ENCODE results near the gene RTN4R. TPM values are rescaled to one million over a fixed set of nuclear protein-coding genes. Genes with fewer than 3 reads are reported as not detected.
"Not testable (repeated sequence)": the region's sequence is repeated elsewhere in the genome, so short reads cannot be mapped to it uniquely, and the experiment has no call there.

Gene RTN4R
- total and polyA plus RNA-seq, 2 of the 4 experiments (the other 2 are of a cell fraction): 0.18 to 0.94 TPM

GRCh38 chr22:20311249-20312062 is 43.3 kb upstream of the RTN4R start:
- H3K9me3 ChIP-seq (ENCODE audit: control insufficient read depth, insufficient read depth, low read length); H3K23ac ChIP-seq (ENCODE audit: low read depth, low read length); H4K8ac ChIP-seq (ENCODE audit: low read depth in 2 of 2, low read length in 2 of 2); H3K9me1 ChIP-seq (ENCODE audit: insufficient read depth, low read length); H2BK15ac ChIP-seq (ENCODE audit: low read depth, low read length); H2AFZ ChIP-seq (replicated peaks; ENCODE audit: low read length, poor library complexity); H2AK9ac ChIP-seq (replicated peaks; ENCODE audit: low read depth, low read length, poor library complexity); in situ Hi-C loops (cut with MboI; ENCODE audit: low sequenced_read_pairs); H4K20me1 ChIP-seq (ENCODE audit: insufficient read depth, low read length); CTCF ChIA-PET; H3K4me2 ChIP-seq (ENCODE audit: low read depth, low read length); H2BK120ac ChIP-seq (ENCODE audit: low read depth, low read length); dilution Hi-C loops (cut with HindIII; ENCODE audit: low sequenced_read_pairs, unreplicated experiment); H3K4me1 ChIP-seq (ENCODE audit: control insufficient read depth, insufficient read depth, low read length); ATAC-seq (ENCODE audit: low read depth); H3K56ac ChIP-seq (ENCODE audit: extremely low read depth, insufficient read depth, low read length); DNase-seq; intact Hi-C loops (cut with micrococcal nuclease); H3K9ac ChIP-seq (ENCODE audit: low read depth, low read length); H3K27me3 ChIP-seq (ENCODE audit: control insufficient read depth, insufficient read depth, low read length); H3K4me3 ChIP-seq (ENCODE audit: insufficient read depth, low read depth, low read length); H3K27ac ChIP-seq (ENCODE audit: insufficient read depth, low read length); H3K79me1 ChIP-seq (ENCODE audit: low read depth in 1 of 2, low read length in 2 of 2); H4K5ac ChIP-seq (ENCODE audit: low read depth, low read length); H3K18ac ChIP-seq (ENCODE audit: low read depth, low read length); BruUV-seq (replicated peaks); H2BK20ac ChIP-seq (ENCODE audit: low read depth, low read length); H3K36me3 ChIP-seq (ENCODE audit: control insufficient read depth, insufficient read depth, low read length); H2BK5ac ChIP-seq (ENCODE audit: low read depth, low read length, poor library complexity, severe bottlenecking); H3K14ac ChIP-seq (replicated peaks; ENCODE audit: low read depth, low read length): not testable (repeated sequence)
- 0 out of 2 replicates have a peak overlapping the region, but pooled peaks have one; percentile 4 for H2AK5ac ChIP-seq (ENCODE audit: low read depth, low read length)
- peak overlapping the region; percentile 27; the same call in 1 of the 2 replicates for H3K4ac ChIP-seq (ENCODE audit: low read depth, low read length)
- POLR2A ChIA-PET (ENCODE audit: unreplicated experiment): interaction anchor here (1.1 kb wide), 1 partner anchor 8 kb away, joined by 6 read pairs; the partner anchor contains the start of gene DGCR6L
- peak overlapping the region; percentile 55; the same call in 1 of the 2 replicates for H4K91ac ChIP-seq (ENCODE audit: insufficient read depth, low read depth, low read length)
- 91% methylated on average over 7 of the region's 20 CpGs; no CpG with 5 or more reads in 1 of the 2 experiments for WGBS, 2 experiments (ENCODE audit: extremely low coverage in 2 of 2, insufficient read length in 1 of 2)

- H3K14ac ChIP-seq (replicated peaks; ENCODE audit: low read depth, low read length); H2AK9ac ChIP-seq (replicated peaks; ENCODE audit: low read depth, low read length, poor library complexity); in situ Hi-C loops (cut with MboI; ENCODE audit: low sequenced_read_pairs); H3K56ac ChIP-seq (ENCODE audit: extremely low read depth, insufficient read depth, low read length); H3K9me3 ChIP-seq (ENCODE audit: control insufficient read depth, insufficient read depth, low read length); intact Hi-C loops (cut with micrococcal nuclease); H3K4me2 ChIP-seq (ENCODE audit: low read depth, low read length); H4K20me1 ChIP-seq (ENCODE audit: insufficient read depth, low read length); H3K79me1 ChIP-seq (ENCODE audit: low read depth in 1 of 2, low read length in 2 of 2); H3K23ac ChIP-seq (ENCODE audit: low read depth, low read length); CTCF ChIA-PET; H3K36me3 ChIP-seq (ENCODE audit: control insufficient read depth, insufficient read depth, low read length); DNase-seq; dilution Hi-C loops (cut with HindIII; ENCODE audit: low sequenced_read_pairs, unreplicated experiment); H3K4me1 ChIP-seq (ENCODE audit: control insufficient read depth, insufficient read depth, low read length); H3K27me3 ChIP-seq (ENCODE audit: control insufficient read depth, insufficient read depth, low read length); H2AFZ ChIP-seq (replicated peaks; ENCODE audit: low read length, poor library complexity); H2BK15ac ChIP-seq (ENCODE audit: low read depth, low read length); H3K4me3 ChIP-seq (ENCODE audit: insufficient read depth, low read depth, low read length); H3K9ac ChIP-seq (ENCODE audit: low read depth, low read length); H4K5ac ChIP-seq (ENCODE audit: low read depth, low read length); BruUV-seq (replicated peaks); H3K9me1 ChIP-seq (ENCODE audit: insufficient read depth, low read length); H2AK5ac ChIP-seq (ENCODE audit: low read depth, low read length); H2BK20ac ChIP-seq (ENCODE audit: low read depth, low read length): not testable (repeated sequence)
- WGBS, 2 experiments (ENCODE audit: extremely low coverage in 2 of 2, insufficient read length in 1 of 2): 75% methylated on average over 3 of the region's 6 CpGs; no CpG with 5 or more reads in 1 of the 2 experiments
- Histone ChIP-seq H2BK5ac (ENCODE audit: low read depth, low read length, poor library complexity, severe bottlenecking) (peak overlapping the region; percentile 67), H3K27ac (ENCODE audit: insufficient read depth, low read length) (peak overlapping the region; percentile 73), H4K91ac (ENCODE audit: insufficient read depth, low read depth, low read length) (0 out of 2 replicates have a peak overlapping the region, but pooled peaks have one; percentile 55), H4K8ac (ENCODE audit: low read depth in 2 of 2, low read length in 2 of 2) (0 out of 4 replicates have a peak overlapping the region, but pooled peaks of 1 of the 2 experiments have one; percentile 5), H2BK120ac (ENCODE audit: low read depth, low read length) (peak overlapping the region; percentile 40), H3K18ac (ENCODE audit: low read depth, low read length) (peak overlapping the region; percentile 57; the same call in 1 of the 2 replicates), H3K4ac (ENCODE audit: low read depth, low read length) (peak overlapping the region; percentile 56; the same call in 1 of the 2 replicates)
- POLR2A ChIA-PET (ENCODE audit: unreplicated experiment): interaction anchor here (1.1 kb wide), 1 partner anchor 9 kb away, joined by 6 read pairs; the partner anchor contains the start of gene DGCR6L
- peak; percentile 69; the same call in 1 of the 2 replicates for ATAC-seq (ENCODE audit: low read depth)
Measured at GRCh38 chr22:20310773-20311172, 42.7 kb upstream of the RTN4R start.

Measured in IMR-90 (cell line).